ENCODE results near the gene NBL1.

Gene NBL1

GRCh38 chr1:19665496-19666465 is 21.7 kb downstream of the NBL1 start:
- in situ Hi-C loops (cut with MboI; ENCODE audit: low pct_unique_long_range_greater_than_20kb, low sequenced_read_pairs, unreplicated experiment), result no loop called here
- TF ChIP-seq CTCF (IDR thresholded peaks at IDR 0.05; ENCODE audit: extremely low read depth, insufficient read depth, missing control alignments), result no peak
- DNase-seq (ENCODE audit: low spot score), result no peak

- TF ChIP-seq CTCF (IDR thresholded peaks at IDR 0.05; ENCODE audit: extremely low read depth, insufficient read depth, missing control alignments), result no peak
- no peak for DNase-seq (ENCODE audit: low spot score)
Measured at GRCh38 chr1:19668888-19669287, 24.8 kb downstream of the NBL1 start.

GRCh38 chr1:19670787-19671186 is 26.7 kb downstream of the NBL1 start:
- no peak for TF ChIP-seq CTCF (IDR thresholded peaks at IDR 0.05; ENCODE audit: extremely low read depth, insufficient read depth, missing control alignments)
- no peak for DNase-seq (ENCODE audit: low spot score)
- in situ Hi-C loops (cut with MboI; ENCODE audit: low pct_unique_long_range_greater_than_20kb, low sequenced_read_pairs, unreplicated experiment), result no loop called here

More at GRCh38 chr1:19668888-19669287, 24.8 kb downstream of the NBL1 start:
- in situ Hi-C loops (cut with MboI; ENCODE audit: low pct_unique_long_range_greater_than_20kb, low sequenced_read_pairs, unreplicated experiment), result no loop called here

- DNase-seq (ENCODE audit: low spot score), result no peak
Measured at GRCh38 chr1:19672237-19672636, 28.1 kb downstream of the NBL1 start.

GRCh38 chr1:19675797-19676196 is 31.7 kb downstream of the NBL1 start:
- in situ Hi-C loops (cut with MboI; ENCODE audit: low pct_unique_long_range_greater_than_20kb, low sequenced_read_pairs, unreplicated experiment), result no loop called here
- DNase-seq (ENCODE audit: low spot score), result no peak
- no peak for TF ChIP-seq CTCF (IDR thresholded peaks at IDR 0.05; ENCODE audit: extremely low read depth, insufficient read depth, missing control alignments)

More at GRCh38 chr1:19672237-19672636, 28.1 kb downstream of the NBL1 start:
- in situ Hi-C loops (cut with MboI; ENCODE audit: low pct_unique_long_range_greater_than_20kb, low sequenced_read_pairs, unreplicated experiment), result no loop called here
- TF ChIP-seq CTCF (IDR thresholded peaks at IDR 0.05; ENCODE audit: extremely low read depth, insufficient read depth, missing control alignments), result no peak

- peak; percentile 67 for DNase-seq (ENCODE audit: low spot score)
- in situ Hi-C loops (cut with MboI; ENCODE audit: low pct_unique_long_range_greater_than_20kb, low sequenced_read_pairs, unreplicated experiment), result no loop called here
- no peak for TF ChIP-seq CTCF (IDR thresholded peaks at IDR 0.05; ENCODE audit: extremely low read depth, insufficient read depth, missing control alignments)
Measured at GRCh38 chr1:19676438-19676922, 32.4 kb downstream of the NBL1 start.
